A549 (cell line): ENCODE measurements around the gene NGFR.

Experiments
- CHD4 ChIP-seq: fragments of 200-600 bp; sonication (generic); IDR thresholded peaks from 2 replicates; pipeline ENCODE4 v1.6.1; 2016; ENCODE audit warnings: antibody characterized with exemption, mild to moderate bottlenecking, borderline replicate concordance
- EP300 ChIP-seq, 2 experiments: fragments of >200 bp; sonication (Bioruptor Twin); formaldehyde crosslinking; IDR thresholded peaks; 2 replicates in 1 of 2; 3 replicates in 1 of 2; pipeline ENCODE4 v1.6.1; 2016 to 2017
- JUNB ChIP-seq: fragments of >200 bp; sonication (Bioruptor Twin); formaldehyde crosslinking; IDR thresholded peaks from 2 replicates; pipeline ENCODE4 v1.6.1; 2016
- RCOR1 ChIP-seq: fragments of 150-350 bp; IDR thresholded peaks from 2 replicates; pipeline ENCODE4 v1.6.1; 2014; ENCODE audit warnings: antibody characterized with exemption, low read length, low read depth
- RNF2 ChIP-seq: fragments of 200-600 bp; sonication (generic); IDR thresholded peaks from 2 replicates; pipeline ENCODE4 v1.6.1; 2016; ENCODE audit warnings: low read depth, mild to moderate bottlenecking, antibody characterized with exemption, moderate library complexity, borderline replicate concordance
- TP53 ChIP-seq: fragments of 250-450 bp; sonication (Bioruptor Pico); IDR thresholded peaks from 2 replicates; pipeline ENCODE4 v1.5.0; 2021; ENCODE audit warnings: mild to moderate bottlenecking, moderate library complexity
- ZFP36 ChIP-seq: fragments of 450-650 bp; IDR thresholded peaks from 2 replicates; pipeline ENCODE4 v1.6.1; 2014; ENCODE audit warnings: borderline replicate concordance; ENCODE audit not compliant: partially characterized antibody
- TF ChIP-seq, protein P1 (sequence below): fragments of >200 bp; sonication (Bioruptor Twin); formaldehyde crosslinking; IDR thresholded peaks from 3 replicates; pipeline ENCODE4 v1.5.1; 2016
- TF ChIP-seq, protein P2 (sequence below): fragments of >200 bp; sonication (Bioruptor Twin); formaldehyde crosslinking; IDR thresholded peaks from 2 replicates; pipeline ENCODE4 v1.6.1; 2016
- TF ChIP-seq, protein P3 (sequence below): fragments of 450-650 bp; IDR thresholded peaks from 2 replicates; pipeline ENCODE4 v1.6.1; 2014; ENCODE audit warnings: antibody characterized with exemption
- TF ChIP-seq, protein P4 (sequence below): fragments of 200-600 bp; sonication (generic); IDR thresholded peaks from 2 replicates; pipeline ENCODE4 v1.6.1; 2016; ENCODE audit warnings: antibody characterized with exemption, mild to moderate bottlenecking, moderate library complexity

DNA sequence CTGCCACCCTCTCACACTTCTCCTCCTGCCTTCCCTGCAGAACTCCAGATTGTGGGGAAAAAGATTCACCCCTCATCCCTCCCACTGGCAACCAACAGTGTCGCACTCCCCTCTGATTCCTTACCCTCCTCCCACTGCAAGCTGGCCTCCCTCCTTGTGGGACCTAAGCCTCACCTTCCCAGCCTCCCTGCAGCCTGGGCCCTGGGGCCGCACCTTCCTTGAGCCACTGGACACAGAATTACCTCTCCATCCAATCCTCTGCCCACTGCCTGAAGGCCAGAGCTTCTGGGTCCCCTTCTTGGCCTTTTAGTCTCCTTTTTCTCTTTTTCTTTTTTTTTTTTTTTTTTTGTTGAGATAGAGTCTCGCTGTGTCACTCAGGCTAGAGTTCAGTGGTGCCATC lies 33.9 kb downstream of the NGFR start:
- TF ChIP-seq RNF2 (no peak), RCOR1 (no peak), TP53 (no peak), CHD4 (no peak), JUNB (no peak), ZFP36 (no peak), EP300 (IDR thresholded peaks at IDR 0.05) (no peak)
- TF ChIP-seq, protein P1, sequence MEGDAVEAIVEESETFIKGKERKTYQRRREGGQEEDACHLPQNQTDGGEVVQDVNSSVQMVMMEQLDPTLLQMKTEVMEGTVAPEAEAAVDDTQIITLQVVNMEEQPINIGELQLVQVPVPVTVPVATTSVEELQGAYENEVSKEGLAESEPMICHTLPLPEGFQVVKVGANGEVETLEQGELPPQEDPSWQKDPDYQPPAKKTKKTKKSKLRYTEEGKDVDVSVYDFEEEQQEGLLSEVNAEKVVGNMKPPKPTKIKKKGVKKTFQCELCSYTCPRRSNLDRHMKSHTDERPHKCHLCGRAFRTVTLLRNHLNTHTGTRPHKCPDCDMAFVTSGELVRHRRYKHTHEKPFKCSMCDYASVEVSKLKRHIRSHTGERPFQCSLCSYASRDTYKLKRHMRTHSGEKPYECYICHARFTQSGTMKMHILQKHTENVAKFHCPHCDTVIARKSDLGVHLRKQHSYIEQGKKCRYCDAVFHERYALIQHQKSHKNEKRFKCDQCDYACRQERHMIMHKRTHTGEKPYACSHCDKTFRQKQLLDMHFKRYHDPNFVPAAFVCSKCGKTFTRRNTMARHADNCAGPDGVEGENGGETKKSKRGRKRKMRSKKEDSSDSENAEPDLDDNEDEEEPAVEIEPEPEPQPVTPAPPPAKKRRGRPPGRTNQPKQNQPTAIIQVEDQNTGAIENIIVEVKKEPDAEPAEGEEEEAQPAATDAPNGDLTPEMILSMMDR = no peak
- TF ChIP-seq, protein P2, sequence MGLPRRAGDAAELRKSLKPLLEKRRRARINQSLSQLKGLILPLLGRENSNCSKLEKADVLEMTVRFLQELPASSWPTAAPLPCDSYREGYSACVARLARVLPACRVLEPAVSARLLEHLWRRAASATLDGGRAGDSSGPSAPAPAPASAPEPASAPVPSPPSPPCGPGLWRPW = no peak
- TF ChIP-seq, protein P3, sequence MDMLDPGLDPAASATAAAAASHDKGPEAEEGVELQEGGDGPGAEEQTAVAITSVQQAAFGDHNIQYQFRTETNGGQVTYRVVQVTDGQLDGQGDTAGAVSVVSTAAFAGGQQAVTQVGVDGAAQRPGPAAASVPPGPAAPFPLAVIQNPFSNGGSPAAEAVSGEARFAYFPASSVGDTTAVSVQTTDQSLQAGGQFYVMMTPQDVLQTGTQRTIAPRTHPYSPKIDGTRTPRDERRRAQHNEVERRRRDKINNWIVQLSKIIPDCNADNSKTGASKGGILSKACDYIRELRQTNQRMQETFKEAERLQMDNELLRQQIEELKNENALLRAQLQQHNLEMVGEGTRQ = no peak
- TF ChIP-seq, protein P4, sequence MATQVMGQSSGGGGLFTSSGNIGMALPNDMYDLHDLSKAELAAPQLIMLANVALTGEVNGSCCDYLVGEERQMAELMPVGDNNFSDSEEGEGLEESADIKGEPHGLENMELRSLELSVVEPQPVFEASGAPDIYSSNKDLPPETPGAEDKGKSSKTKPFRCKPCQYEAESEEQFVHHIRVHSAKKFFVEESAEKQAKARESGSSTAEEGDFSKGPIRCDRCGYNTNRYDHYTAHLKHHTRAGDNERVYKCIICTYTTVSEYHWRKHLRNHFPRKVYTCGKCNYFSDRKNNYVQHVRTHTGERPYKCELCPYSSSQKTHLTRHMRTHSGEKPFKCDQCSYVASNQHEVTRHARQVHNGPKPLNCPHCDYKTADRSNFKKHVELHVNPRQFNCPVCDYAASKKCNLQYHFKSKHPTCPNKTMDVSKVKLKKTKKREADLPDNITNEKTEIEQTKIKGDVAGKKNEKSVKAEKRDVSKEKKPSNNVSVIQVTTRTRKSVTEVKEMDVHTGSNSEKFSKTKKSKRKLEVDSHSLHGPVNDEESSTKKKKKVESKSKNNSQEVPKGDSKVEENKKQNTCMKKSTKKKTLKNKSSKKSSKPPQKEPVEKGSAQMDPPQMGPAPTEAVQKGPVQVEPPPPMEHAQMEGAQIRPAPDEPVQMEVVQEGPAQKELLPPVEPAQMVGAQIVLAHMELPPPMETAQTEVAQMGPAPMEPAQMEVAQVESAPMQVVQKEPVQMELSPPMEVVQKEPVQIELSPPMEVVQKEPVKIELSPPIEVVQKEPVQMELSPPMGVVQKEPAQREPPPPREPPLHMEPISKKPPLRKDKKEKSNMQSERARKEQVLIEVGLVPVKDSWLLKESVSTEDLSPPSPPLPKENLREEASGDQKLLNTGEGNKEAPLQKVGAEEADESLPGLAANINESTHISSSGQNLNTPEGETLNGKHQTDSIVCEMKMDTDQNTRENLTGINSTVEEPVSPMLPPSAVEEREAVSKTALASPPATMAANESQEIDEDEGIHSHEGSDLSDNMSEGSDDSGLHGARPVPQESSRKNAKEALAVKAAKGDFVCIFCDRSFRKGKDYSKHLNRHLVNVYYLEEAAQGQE = no peak
